Measurements from ENCODE around the gene MTFR2.

The MTFR2 gene

GRCh38 chr6:136216503-136217401 is 33.4 kb downstream of the MTFR2 start:
- TF ChIP-seq LEF1 (IDR thresholded peaks at IDR 0.05; ENCODE audit: borderline replicate concordance) (no peak), L3MBTL2 (conservative IDR thresholded peaks at IDR 0.05) (no peak), ZNF384 (IDR thresholded peaks at IDR 0.05) (no peak), ARNT (IDR thresholded peaks at IDR 0.05) (no peak), NFRKB (IDR thresholded peaks at IDR 0.05) (no peak), ELF4 (IDR thresholded peaks at IDR 0.05) (no peak), BHLHE40 (IDR thresholded peaks at IDR 0.05; ENCODE audit: borderline replicate concordance) (no peak), TARDBP (IDR thresholded peaks at IDR 0.05) (no peak), SP1 (IDR thresholded peaks at IDR 0.05) (no peak), FOXK2 (IDR thresholded peaks at IDR 0.05) (no peak), HDGF (IDR thresholded peaks at IDR 0.05; ENCODE audit: borderline replicate concordance) (no peak), CTBP1 (IDR thresholded peaks at IDR 0.05; ENCODE audit: borderline replicate concordance) (no peak), SUZ12 (IDR thresholded peaks at IDR 0.05) (no peak)
- TF ChIP-seq, protein P1, sequence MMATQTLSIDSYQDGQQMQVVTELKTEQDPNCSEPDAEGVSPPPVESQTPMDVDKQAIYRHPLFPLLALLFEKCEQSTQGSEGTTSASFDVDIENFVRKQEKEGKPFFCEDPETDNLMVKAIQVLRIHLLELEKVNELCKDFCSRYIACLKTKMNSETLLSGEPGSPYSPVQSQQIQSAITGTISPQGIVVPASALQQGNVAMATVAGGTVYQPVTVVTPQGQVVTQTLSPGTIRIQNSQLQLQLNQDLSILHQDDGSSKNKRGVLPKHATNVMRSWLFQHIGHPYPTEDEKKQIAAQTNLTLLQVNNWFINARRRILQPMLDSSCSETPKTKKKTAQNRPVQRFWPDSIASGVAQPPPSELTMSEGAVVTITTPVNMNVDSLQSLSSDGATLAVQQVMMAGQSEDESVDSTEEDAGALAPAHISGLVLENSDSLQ (IDR thresholded peaks at IDR 0.05), result no peak
- DNase-seq (ENCODE audit: extremely low spot score), result no peak
- ChIA-PET POLR2A (interaction anchor here (1.3 kb wide), 1 partner anchor 21 kb away, joined by 3 read pairs; no protein-coding TSS in a partner anchor), CTCF (interaction anchor here (0.6 kb wide), 1 partner anchor 82 kb away, joined by 8 read pairs; no protein-coding TSS in a partner anchor)

DNA sequence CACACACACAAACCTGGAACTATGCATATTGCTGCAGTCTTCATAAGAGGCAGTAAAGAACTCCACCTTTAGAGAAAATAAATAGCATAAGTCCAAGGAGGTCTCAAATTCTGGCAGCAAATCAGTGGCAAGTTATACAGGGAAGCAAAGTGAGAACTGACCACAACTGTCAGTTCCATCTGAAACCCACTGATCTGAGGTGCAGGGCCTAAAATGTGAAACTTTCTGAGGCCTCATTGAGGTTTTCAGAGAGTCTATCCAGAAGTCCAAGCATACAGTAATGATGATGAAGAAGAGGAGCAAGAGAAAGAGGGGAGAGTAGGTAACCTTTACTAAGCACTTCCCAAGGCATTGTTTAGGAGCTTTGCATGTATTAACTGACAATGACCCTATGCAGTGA is 36.3 kb downstream of the MTFR2 start:
- no peak for TF ChIP-seq LEF1 (IDR thresholded peaks at IDR 0.05; ENCODE audit: borderline replicate concordance)
- TF ChIP-seq FOXM1 (IDR thresholded peaks at IDR 0.05; ENCODE audit: borderline replicate concordance), result no peak
- TF ChIP-seq TARDBP (IDR thresholded peaks at IDR 0.05), result no peak
- no peak for TF ChIP-seq ZNF384 (IDR thresholded peaks at IDR 0.05)
- TF ChIP-seq ELF4 (IDR thresholded peaks at IDR 0.05), result no peak
- no peak for TF ChIP-seq HDGF (IDR thresholded peaks at IDR 0.05; ENCODE audit: borderline replicate concordance)
- TF ChIP-seq SUZ12 (IDR thresholded peaks at IDR 0.05), result no peak
- ChIA-PET POLR2A (no interaction called here), CTCF (interaction anchor here (0.6 kb wide), 1 partner anchor 535 kb away, joined by 4 read pairs; no protein-coding TSS in a partner anchor)
- no peak for DNase-seq (ENCODE audit: extremely low spot score)

DNA sequence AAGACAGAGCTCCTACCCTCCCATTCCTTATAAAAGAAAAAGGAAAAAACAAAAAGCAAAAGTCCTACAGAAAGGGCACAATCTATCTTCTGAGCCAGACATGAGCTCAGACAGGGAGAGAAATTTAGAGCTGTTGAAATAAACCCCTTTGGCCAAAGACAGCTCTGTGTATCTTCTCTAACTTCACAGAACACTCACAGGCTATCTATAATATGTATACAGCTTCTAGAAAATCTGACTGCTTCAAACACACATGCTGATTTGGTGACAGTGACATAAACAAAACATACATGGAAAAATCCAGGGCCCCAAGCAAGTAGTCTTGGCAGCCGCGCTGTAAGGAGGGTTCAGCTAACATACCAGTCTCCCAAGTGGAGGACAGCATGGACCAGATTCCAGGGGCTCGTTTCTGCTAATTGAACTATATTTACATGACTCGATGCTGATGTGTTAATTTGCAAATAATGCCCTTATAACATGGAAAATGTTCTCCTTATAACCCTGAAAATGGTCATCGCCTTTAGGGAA is 37.0 kb downstream of the MTFR2 start:
- TF ChIP-seq FOXA1 (IDR thresholded peaks at IDR 0.05) (no peak), ELF4 (IDR thresholded peaks at IDR 0.05) (no peak), ZNF384 (IDR thresholded peaks at IDR 0.05) (no peak), FOXK2 (IDR thresholded peaks at IDR 0.05) (no peak), LEF1 (IDR thresholded peaks at IDR 0.05; ENCODE audit: borderline replicate concordance) (no peak), SP1 (IDR thresholded peaks at IDR 0.05) (no peak), SUZ12 (IDR thresholded peaks at IDR 0.05) (no peak), BHLHE40 (IDR thresholded peaks at IDR 0.05; ENCODE audit: borderline replicate concordance) (no peak), CTBP1 (IDR thresholded peaks at IDR 0.05; ENCODE audit: borderline replicate concordance) (no peak), NFRKB (IDR thresholded peaks at IDR 0.05) (no peak), ARNT (IDR thresholded peaks at IDR 0.05) (no peak), TARDBP (IDR thresholded peaks at IDR 0.05) (no peak), HDGF (IDR thresholded peaks at IDR 0.05; ENCODE audit: borderline replicate concordance) (no peak)
- TF ChIP-seq, protein P1 (IDR thresholded peaks at IDR 0.05), result no peak
- POLR2A ChIA-PET, result no interaction called here
- CTCF ChIA-PET, result no interaction called here
- DNase-seq (ENCODE audit: extremely low spot score), result no peak

- TF ChIP-seq CTBP1 (IDR thresholded peaks at IDR 0.05; ENCODE audit: borderline replicate concordance) (no peak), HDGF (IDR thresholded peaks at IDR 0.05; ENCODE audit: borderline replicate concordance) (no peak), L3MBTL2 (conservative IDR thresholded peaks at IDR 0.05) (no peak), ELF4 (IDR thresholded peaks at IDR 0.05) (no peak), SUZ12 (IDR thresholded peaks at IDR 0.05) (no peak), ZNF384 (IDR thresholded peaks at IDR 0.05) (no peak), NFRKB (IDR thresholded peaks at IDR 0.05) (no peak), TARDBP (IDR thresholded peaks at IDR 0.05) (no peak), FOXM1 (IDR thresholded peaks at IDR 0.05; ENCODE audit: borderline replicate concordance) (no peak), FOXA1 (IDR thresholded peaks at IDR 0.05) (no peak)
- no peak for DNase-seq (ENCODE audit: extremely low spot score)
- ChIA-PET POLR2A (no interaction called here), CTCF (no interaction called here)
Measured at GRCh38 chr6:136212608-136213007, 37.5 kb downstream of the MTFR2 start.

DNA sequence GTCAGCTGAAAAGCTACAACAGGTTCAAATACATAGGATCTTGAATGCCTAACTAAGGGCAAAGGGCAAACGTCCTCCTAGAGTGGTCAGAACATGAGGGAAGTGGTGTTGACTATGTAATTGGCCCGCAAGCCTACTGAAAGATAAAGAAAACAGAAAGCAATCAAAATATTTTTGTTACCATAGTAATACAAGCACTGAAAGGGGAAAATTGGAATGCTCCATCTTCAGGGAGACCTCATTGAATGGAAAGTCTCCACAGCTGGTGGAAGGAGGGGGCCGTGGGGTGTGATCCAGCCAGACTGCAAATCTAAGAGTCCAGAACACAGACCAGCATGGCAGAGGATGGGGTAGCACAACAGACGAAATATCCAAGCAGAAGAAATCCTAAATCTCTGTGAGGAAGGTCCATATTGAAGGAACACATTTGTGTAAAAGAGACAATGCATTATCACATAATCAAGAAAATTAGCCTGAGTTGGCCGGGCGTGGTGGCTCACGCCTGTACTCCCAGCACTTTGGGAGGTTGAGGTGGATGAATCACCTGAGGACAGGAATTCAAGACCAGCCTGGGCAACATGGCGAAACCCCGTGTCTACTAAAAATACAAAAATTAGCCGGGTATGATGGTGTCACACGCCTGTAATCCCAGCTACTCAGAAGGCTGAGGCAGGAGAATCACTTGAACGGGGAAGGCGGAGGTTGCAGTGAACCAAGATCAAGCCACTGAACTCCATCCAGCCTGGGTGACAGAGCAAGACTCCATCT is 39.5 kb downstream of the MTFR2 start:
- no peak for DNase-seq (ENCODE audit: extremely low spot score)
- CTCF ChIA-PET, result no interaction called here
- TF ChIP-seq FOXK2 (IDR thresholded peaks at IDR 0.05), result no peak
- TF ChIP-seq ZNF384 (IDR thresholded peaks at IDR 0.05), result no peak
- TF ChIP-seq ARNT (IDR thresholded peaks at IDR 0.05), result no peak
- TF ChIP-seq, protein P1 (IDR thresholded peaks at IDR 0.05), result no peak
- no peak for TF ChIP-seq ELF4 (IDR thresholded peaks at IDR 0.05)
- TF ChIP-seq LEF1 (IDR thresholded peaks at IDR 0.05; ENCODE audit: borderline replicate concordance), result no peak
- no peak for TF ChIP-seq NFRKB (IDR thresholded peaks at IDR 0.05)
- TF ChIP-seq SUZ12 (IDR thresholded peaks at IDR 0.05), result no peak
- no peak for TF ChIP-seq BHLHE40 (IDR thresholded peaks at IDR 0.05; ENCODE audit: borderline replicate concordance)
- no peak for TF ChIP-seq FOXM1 (IDR thresholded peaks at IDR 0.05; ENCODE audit: borderline replicate concordance)
- no peak for TF ChIP-seq L3MBTL2 (conservative IDR thresholded peaks at IDR 0.05)
- no peak for TF ChIP-seq FOXA1 (IDR thresholded peaks at IDR 0.05)
- POLR2A ChIA-PET, result no interaction called here

All from HEK293T (cell line).